ENCODE data around the gene NBAS. TPM values are rescaled to one million over a fixed set of nuclear protein-coding genes. Genes with fewer than 3 reads are reported as not detected.

The NBAS gene
- total and polyA plus RNA-seq, 10 of the 15 experiments (the other 5 are each of a cell fraction or from before 2014, with no cell fraction given) = 4.3 to 32.7 (median 20.8) TPM

DNA sequence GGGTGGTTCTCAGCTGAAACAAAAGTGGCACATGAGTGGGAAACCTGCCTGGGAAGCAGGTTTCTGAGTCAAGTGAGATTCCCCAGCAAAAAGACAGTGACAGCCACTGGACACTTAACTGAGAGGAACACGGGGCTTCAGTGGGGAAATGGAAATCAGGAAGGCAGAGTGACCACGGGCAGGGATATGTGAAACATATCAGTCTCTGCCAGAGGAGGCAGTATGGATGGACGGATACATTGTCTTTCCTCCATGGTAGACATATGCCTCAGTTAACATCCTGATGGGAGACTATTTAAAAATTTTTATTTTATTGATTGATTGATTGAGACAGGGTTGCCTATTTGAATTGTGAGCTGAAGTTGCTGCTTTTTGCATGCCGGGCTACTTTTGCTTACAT, 292.1 kb downstream of the NBAS start:
- no peak for ATAC-seq
- ChIA-PET RAD21 (ENCODE audit: unreplicated experiment) (no interaction called here), POLR2A (no interaction called here), SMC1A (ENCODE audit: uncharacterized antibody, unreplicated experiment) (no interaction called here), CTCF (no interaction called here)
- Histone ChIP-seq H3K9me3 (replicated peaks; ENCODE audit: control insufficient read depth, insufficient read depth, low read length) (no peaks in the 10 kb centered on the region), H3K9ac (ENCODE audit: control insufficient read depth, insufficient read depth, low read length) (no peak overlapping the region), H4K20me1 (ENCODE audit: control insufficient read depth, insufficient read depth) (no peaks in the 10 kb centered on the region), H3K27me3 (replicated peaks in 1 of 2; ENCODE audit: control insufficient read depth in 2 of 2, insufficient read depth in 2 of 2, low read length in 1 of 2) (no peaks in the 10 kb centered on the region), H3K4me3 (no peak overlapping the region), H2AFZ (ENCODE audit: control insufficient read depth, low read depth, low read length) (no peak overlapping the region), H3K79me2 (ENCODE audit: control insufficient read depth, insufficient read depth, low read length) (no peaks in the 10 kb centered on the region), H3K36me3 (ENCODE audit: control insufficient read depth in 2 of 2, insufficient read depth in 2 of 2, low read length in 1 of 2) (no peaks in the 10 kb centered on the region; a peak in 1 of 4 replicates), H3K27ac (ENCODE audit: control insufficient read depth, insufficient read depth) (no peak overlapping the region), H3K4me1 (ENCODE audit: control insufficient read depth, insufficient read depth, low read length) (no peaks in the 10 kb centered on the region), H3K4me2 (ENCODE audit: control insufficient read depth, insufficient read depth) (no peak overlapping the region)
- TF ChIP-seq RAD51 (IDR thresholded peaks at IDR 0.05) (no peak), EED (IDR thresholded peaks at IDR 0.05; ENCODE audit: low read depth) (no peak), KAT2A (conservative IDR thresholded peaks at IDR 0.05; ENCODE audit: control insufficient read depth, low read depth, low read length) (no peak), PAX5 (IDR thresholded peaks at IDR 0.05; ENCODE audit: borderline replicate concordance, low read depth, low read length) (no peak), RELA (IDR thresholded peaks at IDR 0.05; ENCODE audit: borderline replicate concordance, partially characterized antibody) (no peak), NFIC (IDR thresholded peaks at IDR 0.05; ENCODE audit: low read depth, low read length) (no peak)
- TF ChIP-seq, protein P1, sequence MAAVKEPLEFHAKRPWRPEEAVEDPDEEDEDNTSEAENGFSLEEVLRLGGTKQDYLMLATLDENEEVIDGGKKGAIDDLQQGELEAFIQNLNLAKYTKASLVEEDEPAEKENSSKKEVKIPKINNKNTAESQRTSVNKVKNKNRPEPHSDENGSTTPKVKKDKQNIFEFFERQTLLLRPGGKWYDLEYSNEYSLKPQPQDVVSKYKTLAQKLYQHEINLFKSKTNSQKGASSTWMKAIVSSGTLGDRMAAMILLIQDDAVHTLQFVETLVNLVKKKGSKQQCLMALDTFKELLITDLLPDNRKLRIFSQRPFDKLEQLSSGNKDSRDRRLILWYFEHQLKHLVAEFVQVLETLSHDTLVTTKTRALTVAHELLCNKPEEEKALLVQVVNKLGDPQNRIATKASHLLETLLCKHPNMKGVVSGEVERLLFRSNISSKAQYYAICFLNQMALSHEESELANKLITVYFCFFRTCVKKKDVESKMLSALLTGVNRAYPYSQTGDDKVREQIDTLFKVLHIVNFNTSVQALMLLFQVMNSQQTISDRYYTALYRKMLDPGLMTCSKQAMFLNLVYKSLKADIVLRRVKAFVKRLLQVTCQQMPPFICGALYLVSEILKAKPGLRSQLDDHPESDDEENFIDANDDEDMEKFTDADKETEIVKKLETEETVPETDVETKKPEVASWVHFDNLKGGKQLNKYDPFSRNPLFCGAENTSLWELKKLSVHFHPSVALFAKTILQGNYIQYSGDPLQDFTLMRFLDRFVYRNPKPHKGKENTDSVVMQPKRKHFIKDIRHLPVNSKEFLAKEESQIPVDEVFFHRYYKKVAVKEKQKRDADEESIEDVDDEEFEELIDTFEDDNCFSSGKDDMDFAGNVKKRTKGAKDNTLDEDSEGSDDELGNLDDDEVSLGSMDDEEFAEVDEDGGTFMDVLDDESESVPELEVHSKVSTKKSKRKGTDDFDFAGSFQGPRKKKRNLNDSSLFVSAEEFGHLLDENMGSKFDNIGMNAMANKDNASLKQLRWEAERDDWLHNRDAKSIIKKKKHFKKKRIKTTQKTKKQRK (IDR thresholded peaks at IDR 0.05; ENCODE audit: low read depth, low read length) = no peak
- TF ChIP-seq, protein P2, sequence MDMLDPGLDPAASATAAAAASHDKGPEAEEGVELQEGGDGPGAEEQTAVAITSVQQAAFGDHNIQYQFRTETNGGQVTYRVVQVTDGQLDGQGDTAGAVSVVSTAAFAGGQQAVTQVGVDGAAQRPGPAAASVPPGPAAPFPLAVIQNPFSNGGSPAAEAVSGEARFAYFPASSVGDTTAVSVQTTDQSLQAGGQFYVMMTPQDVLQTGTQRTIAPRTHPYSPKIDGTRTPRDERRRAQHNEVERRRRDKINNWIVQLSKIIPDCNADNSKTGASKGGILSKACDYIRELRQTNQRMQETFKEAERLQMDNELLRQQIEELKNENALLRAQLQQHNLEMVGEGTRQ (IDR thresholded peaks at IDR 0.05; ENCODE audit: borderline replicate concordance, low read depth, low read length) = no peak
- BruUV-seq (replicated peaks) = no TSS peak
- WGBS (ENCODE audit: insufficient coverage, insufficient replicate concordance, low lambda C conversion rate, missing lambda C conversion rate) = 99% methylated on average over 4 of the region's 4 CpGs
- DNase-seq (ENCODE audit: low read depth, low spot score) = no peak
- in situ Hi-C loops (cut with MboI) (no loop called here), intact Hi-C loops (cut with micrococcal nuclease; ENCODE audit: unreplicated experiment) (no loop called here)
- FAIRE-seq = no peak

Measured in GM12878 (cell line).